Neuron (in vitro differentiated cells): ENCODE data around the gene MRS2.
"Not testable (repeated sequence)": the region's sequence is repeated elsewhere in the genome, so short reads cannot be mapped to it uniquely, and the experiment has no call there.

ENCODE experiments used
- H2AFZ ChIP-seq: one replicate; pipeline ENCODE4 v1.6.1; 2013; ENCODE audit warnings: low read depth, mild to moderate bottlenecking, inconsistent platforms, low read length, moderate library complexity
- H3K27me3 ChIP-seq: one replicate; pipeline ENCODE4 v1.6.1; 2013; ENCODE audit warnings: low read length; ENCODE audit not compliant: insufficient read depth
- H3K36me3 ChIP-seq: one replicate; pipeline ENCODE4 v1.6.1; 2013; ENCODE audit warnings: low read length; ENCODE audit not compliant: insufficient read depth
- H3K4me1 ChIP-seq: one replicate; pipeline ENCODE4 v1.6.1; 2013; ENCODE audit warnings: low read length; ENCODE audit not compliant: insufficient read depth
- H3K4me3 ChIP-seq: 2 replicates; pipeline ENCODE4 v1.5.1; 2013; ENCODE audit warnings: mild to moderate bottlenecking, low read length, moderate library complexity
- H3K9me3 ChIP-seq: one replicate; pipeline ENCODE4 v1.6.1; 2013; ENCODE audit warnings: low read length

Gene MRS2

DNA sequence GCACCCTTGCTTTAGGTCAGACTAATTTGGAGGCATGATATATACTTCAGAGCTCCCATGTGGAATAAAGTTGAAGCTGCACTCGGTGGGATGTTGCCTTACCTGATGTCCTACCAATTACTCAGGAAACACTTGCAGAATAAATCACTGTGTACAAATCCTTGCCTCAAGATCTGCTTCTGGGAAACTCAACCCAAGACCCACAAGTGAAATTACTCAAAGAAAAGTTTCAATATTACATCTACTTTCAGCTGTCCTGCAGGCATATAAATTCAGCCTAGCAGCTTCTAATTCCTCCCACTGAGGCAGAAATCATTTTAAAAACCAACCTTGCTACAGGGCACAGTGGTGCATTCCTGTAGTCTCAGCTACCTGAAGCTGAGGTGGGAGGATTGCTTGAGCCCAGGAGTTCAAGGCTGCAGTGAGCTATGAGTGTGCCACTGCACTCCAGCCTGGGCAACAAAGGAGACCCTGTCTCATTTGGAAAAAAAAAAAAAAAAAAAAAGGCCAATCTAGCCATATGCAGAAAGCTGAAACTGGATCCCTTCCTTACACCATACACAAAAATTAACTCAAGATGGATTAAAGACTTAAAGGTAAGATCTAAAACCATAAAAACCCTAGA, 24.2 kb upstream of the MRS2 start:
- peaks cover 4% of the 10 kb centered on the region for H3K4me1 ChIP-seq
- no peak overlapping the region for H2AFZ ChIP-seq
- no peaks in the 10 kb centered on the region for H3K27me3 ChIP-seq
- H3K9me3 ChIP-seq: no peaks in the 10 kb centered on the region
- H3K36me3 ChIP-seq: no peaks in the 10 kb centered on the region
- no peak overlapping the region for H3K4me3 ChIP-seq

- Histone ChIP-seq H3K36me3 (no peaks in the 10 kb centered on the region), H2AFZ (no peak overlapping the region), H3K4me1 (peaks cover 4% of the 10 kb centered on the region), H3K27me3 (no peaks in the 10 kb centered on the region), H3K4me3 (no peak overlapping the region), H3K9me3 (no peaks in the 10 kb centered on the region)
Observed at GRCh38 chr6:24381476-24382219, 21.1 kb upstream of the MRS2 start.

DNA sequence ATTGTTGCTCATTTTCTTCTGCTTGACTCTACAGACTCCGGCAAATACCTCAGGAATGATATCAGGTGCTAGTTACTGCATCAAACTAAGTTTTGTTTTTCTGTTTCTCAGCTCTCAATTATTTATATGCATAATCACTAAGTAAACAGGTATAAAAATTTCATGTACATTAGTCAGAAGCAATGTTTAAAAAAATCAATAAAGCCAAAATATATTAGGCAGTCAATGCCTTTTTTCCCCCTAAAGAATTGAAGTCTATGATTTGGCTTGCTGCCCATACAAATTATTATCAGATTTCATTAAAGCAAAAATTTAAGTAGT, 20.6 kb upstream of the MRS2 start:
- Histone ChIP-seq H2AFZ (no peak overlapping the region), H3K36me3 (no peaks in the 10 kb centered on the region), H3K4me1 (peaks cover 4% of the 10 kb centered on the region), H3K9me3 (no peaks in the 10 kb centered on the region), H3K4me3 (no peak overlapping the region), H3K27me3 (no peaks in the 10 kb centered on the region)

- H3K27me3 ChIP-seq, H3K36me3 ChIP-seq: not testable (repeated sequence)
Observed at GRCh38 chr6:24382891-24383494, 19.7 kb upstream of the MRS2 start.

GRCh38 chr6:24384369-24385130, 18.2 kb upstream of the MRS2 start:
- not testable (repeated sequence) for H2AFZ ChIP-seq, H3K4me1 ChIP-seq, H3K9me3 ChIP-seq, H3K4me3 ChIP-seq, H3K27me3 ChIP-seq, H3K36me3 ChIP-seq

More at GRCh38 chr6:24382891-24383494, 19.7 kb upstream of the MRS2 start:
- H3K4me3 ChIP-seq, H3K9me3 ChIP-seq, H3K4me1 ChIP-seq, H2AFZ ChIP-seq: not testable (repeated sequence)

- no peaks in the 10 kb centered on the region for H3K27me3 ChIP-seq
- no peaks in the 10 kb centered on the region for H3K36me3 ChIP-seq
- no peak overlapping the region for H2AFZ ChIP-seq
- no peak overlapping the region for H3K4me3 ChIP-seq
- peaks cover 4% of the 10 kb centered on the region for H3K4me1 ChIP-seq
- no peaks in the 10 kb centered on the region for H3K9me3 ChIP-seq
Observed at GRCh38 chr6:24385536-24386269, 17.0 kb upstream of the MRS2 start.

DNA sequence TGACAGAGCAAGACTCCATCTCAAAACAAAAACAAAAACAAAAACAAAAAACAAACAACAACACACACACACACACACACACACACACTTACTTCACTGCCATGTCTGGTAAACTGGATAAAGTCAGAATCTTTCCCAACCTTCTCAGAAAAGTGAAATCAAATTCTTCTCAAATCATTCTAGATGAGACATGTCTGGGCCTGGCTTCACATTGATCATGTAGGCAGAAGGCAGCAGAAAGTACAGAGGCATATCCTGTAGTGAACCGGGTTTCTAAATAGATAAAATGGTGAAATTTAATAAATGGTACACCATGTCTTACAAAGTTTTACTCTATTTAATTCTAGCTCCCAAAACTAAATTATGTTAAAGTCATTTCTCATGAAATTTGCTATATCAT, 14.9 kb upstream of the MRS2 start:
- H3K27me3 ChIP-seq: peaks cover 3% of the 10 kb centered on the region
- no peak overlapping the region for H2AFZ ChIP-seq
- no peaks in the 10 kb centered on the region for H3K9me3 ChIP-seq
- H3K36me3 ChIP-seq: no peaks in the 10 kb centered on the region
- H3K4me3 ChIP-seq: no peak overlapping the region
- no peaks in the 10 kb centered on the region for H3K4me1 ChIP-seq

DNA sequence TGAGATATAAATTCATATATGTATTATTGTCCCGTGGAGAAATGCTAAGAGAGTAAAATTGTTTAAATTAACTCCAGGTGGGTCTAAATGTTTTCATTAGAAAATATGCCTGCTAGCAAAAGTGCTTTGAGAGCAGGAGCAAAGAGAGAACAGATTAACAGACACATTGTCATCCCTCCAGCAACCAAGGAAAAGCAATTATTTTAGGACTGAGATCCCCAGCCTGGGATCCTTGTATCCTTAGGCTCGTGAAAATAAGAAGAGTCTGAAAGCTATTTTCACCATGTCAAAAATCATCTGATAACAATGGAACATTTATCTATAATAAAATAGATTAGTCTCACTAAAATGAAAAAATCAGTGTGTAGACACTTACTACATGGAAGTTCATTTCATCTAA, 11.5 kb upstream of the MRS2 start:
- Histone ChIP-seq H3K4me1 (no peaks in the 10 kb centered on the region), H3K4me3 (no peak overlapping the region), H2AFZ (no peak overlapping the region), H3K27me3 (peaks cover 3% of the 10 kb centered on the region), H3K9me3 (no peaks in the 10 kb centered on the region), H3K36me3 (no peaks in the 10 kb centered on the region)

DNA sequence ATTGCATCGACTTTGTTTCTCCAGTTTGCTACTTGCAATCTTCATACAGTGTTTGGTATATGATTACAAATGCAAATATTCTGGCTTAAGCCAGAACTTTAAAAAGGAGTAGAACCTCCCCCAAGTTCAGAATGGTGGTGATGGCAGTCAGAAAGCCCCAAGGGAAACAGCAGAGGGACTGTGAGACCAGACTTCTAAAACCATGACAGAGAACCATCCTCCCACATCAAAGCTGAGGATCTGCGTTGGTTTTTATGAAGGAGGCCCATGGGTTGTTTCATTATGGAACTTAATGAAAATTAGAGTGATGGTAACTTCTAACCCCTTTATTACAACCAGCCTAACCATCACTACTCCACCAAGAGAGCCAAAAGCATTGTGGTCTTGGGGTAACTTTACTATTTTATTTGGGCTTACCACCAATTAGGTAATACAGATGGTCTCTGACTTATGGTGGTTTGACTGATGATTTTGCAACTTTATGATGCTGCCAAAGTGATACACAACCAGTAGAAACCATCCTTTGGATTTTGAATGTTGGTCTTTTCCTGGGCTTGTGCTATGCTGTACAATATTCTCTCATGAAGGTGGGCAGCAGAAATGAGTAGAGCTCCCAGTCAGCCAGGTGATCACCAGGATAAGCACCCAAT, 10.9 kb upstream of the MRS2 start:
- no peak overlapping the region for H3K4me3 ChIP-seq
- H3K9me3 ChIP-seq: peaks cover 2% of the 10 kb centered on the region
- H3K4me1 ChIP-seq: no peaks in the 10 kb centered on the region
- peaks cover 3% of the 10 kb centered on the region for H3K27me3 ChIP-seq
- H3K36me3 ChIP-seq: no peaks in the 10 kb centered on the region
- no peak overlapping the region for H2AFZ ChIP-seq

DNA sequence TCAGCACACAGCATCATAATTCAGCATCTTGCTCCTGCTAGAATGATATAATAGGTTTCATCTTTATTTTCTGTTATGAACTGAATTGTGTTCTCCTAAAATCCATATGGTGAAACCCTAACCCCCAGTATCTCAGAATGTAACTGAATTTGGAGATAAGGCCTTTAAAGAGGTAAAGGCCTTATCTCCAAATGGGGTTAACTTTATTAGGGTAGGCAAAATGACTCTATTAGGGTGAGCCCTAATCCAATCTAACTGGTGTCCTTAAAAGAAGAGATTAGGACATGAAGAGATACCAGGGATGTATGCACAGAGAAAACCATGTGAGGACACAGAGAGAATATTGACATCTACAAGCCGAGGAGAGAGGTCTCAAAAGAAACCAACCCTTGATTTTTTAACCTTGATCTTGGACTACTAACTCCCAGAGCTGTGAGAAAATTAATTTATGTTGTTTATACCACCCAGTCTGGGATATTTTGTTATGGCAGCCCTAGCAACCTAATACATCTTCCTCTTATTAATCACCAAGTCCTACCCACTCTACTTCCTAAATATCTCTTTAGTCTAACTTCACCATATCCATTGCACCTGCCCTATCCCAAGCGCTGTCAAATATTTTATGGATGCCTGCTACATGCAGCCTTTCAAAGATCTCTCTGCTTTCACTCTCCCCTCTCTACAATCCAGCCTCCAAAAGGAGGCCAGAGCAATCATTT, 8.5 kb upstream of the MRS2 start:
- H3K4me3 ChIP-seq: no peak overlapping the region
- H3K27me3 ChIP-seq: peaks cover 3% of the 10 kb centered on the region
- peaks cover 2% of the 10 kb centered on the region for H3K9me3 ChIP-seq
- no peaks in the 10 kb centered on the region for H3K36me3 ChIP-seq
- H2AFZ ChIP-seq: no peak overlapping the region
- H3K4me1 ChIP-seq: no peaks in the 10 kb centered on the region

DNA sequence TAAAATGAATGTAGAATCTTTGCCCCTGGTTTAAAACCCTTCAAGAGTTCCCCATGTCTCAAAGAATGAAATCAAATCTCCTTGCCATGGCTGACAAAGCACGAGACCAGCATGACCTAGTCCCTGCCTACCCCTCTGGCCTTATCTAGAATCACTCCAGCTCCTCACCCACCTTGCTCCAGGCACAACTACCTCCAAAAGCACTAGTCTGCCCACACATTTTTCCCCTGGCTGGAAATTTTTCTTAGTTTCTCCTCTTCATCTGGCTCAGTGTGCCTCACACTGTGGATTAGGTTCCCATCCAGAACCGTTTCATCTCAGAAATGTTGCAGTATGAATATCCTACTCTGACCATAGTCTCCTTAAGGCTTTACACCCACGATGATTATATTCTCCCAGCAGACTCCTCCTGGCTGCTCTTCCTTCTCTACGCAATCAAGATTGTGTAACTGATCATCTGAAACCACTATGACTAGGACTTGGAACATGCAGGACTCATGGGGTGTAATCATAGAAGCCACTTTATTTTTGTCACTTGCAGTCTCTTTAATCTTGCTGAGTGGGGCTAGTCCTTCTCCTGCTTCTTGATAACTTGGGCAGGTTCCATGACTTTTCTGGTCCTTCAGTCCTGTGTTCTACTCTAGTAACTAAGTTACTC, 7.8 kb upstream of the MRS2 start:
- Histone ChIP-seq H3K36me3 (no peaks in the 10 kb centered on the region), H3K4me3 (no peak overlapping the region), H2AFZ (no peak overlapping the region), H3K9me3 (peaks cover 2% of the 10 kb centered on the region), H3K4me1 (no peaks in the 10 kb centered on the region), H3K27me3 (peaks cover 3% of the 10 kb centered on the region)

GRCh38 chr6:24396824-24397223, 5.9 kb upstream of the MRS2 start:
- H3K4me3 ChIP-seq: no peak overlapping the region

More at GRCh38 chr6:24396824-24397223, 5.9 kb upstream of the MRS2 start:
- H3K36me3 ChIP-seq: no peaks in the 10 kb centered on the region
- H2AFZ ChIP-seq: no peak overlapping the region
- H3K9me3 ChIP-seq: peaks cover 2% of the 10 kb centered on the region
- peaks cover under 1% of the 10 kb centered on the region for H3K4me1 ChIP-seq
- peaks cover 3% of the 10 kb centered on the region for H3K27me3 ChIP-seq
